CD4-positive, CD25-positive, alpha-beta regulatory T cell (primary cell): ENCODE results near the gene PRF1. TPM values are rescaled to one million over a fixed set of nuclear protein-coding genes. Genes with fewer than 3 reads are reported as not detected.
A peak's percentile ranks its signal among the peaks of the same experiment; 100 is the strongest.

Source experiments
- ATAC-seq, 2 donors: fragments of 150-1000 bp; cut with Tn5 transposase; one replicate each; pipeline ENCODE4 v1.10.0; 2021; ENCODE audit warnings: low read depth in 2 of 2, moderate number of reproducible peaks in 2 of 2, moderate library complexity in 1 of 2
- DNase-seq, 3 donors: peaks; one replicate each; pipeline versions ENCODE4 v3.0.0 to v3.0.0-alpha.2; 2012 to 2022; ENCODE audit warnings: mixed read lengths in 1 of 3
- H3K27ac ChIP-seq: one replicate; pipeline ENCODE4 v1.7.0; 2013; ENCODE audit warnings: mild to moderate bottlenecking, low read length; ENCODE audit not compliant: insufficient read depth, poor library complexity, severe bottlenecking
- H3K27me3 ChIP-seq: one replicate; pipeline ENCODE4 v1.7.0; 2013; ENCODE audit warnings: low read length; ENCODE audit not compliant: control insufficient read depth, insufficient read depth
- H3K36me3 ChIP-seq: one replicate; pipeline ENCODE4 v1.7.0; 2013; ENCODE audit warnings: mild to moderate bottlenecking, low read length, moderate library complexity; ENCODE audit not compliant: control insufficient read depth, insufficient read depth
- H3K4me1 ChIP-seq: 2 replicates; pipeline ENCODE4 v1.7.0; 2013; ENCODE audit warnings: mild to moderate bottlenecking, low read length; ENCODE audit not compliant: insufficient read depth, control insufficient read depth, poor library complexity, severe bottlenecking
- H3K4me3 ChIP-seq: one replicate; pipeline ENCODE4 v1.7.0; 2013; ENCODE audit warnings: low read depth, mild to moderate bottlenecking, low read length, moderate library complexity
- H3K9me3 ChIP-seq, 2 experiments: 1 replicate in 1 of 2; 2 replicates in 1 of 2; pipeline ENCODE4 v1.7.0; 2013; ENCODE audit warnings: low read length in 2 of 2, mild to moderate bottlenecking in 1 of 2, moderate library complexity in 1 of 2; ENCODE audit not compliant: control insufficient read depth in 2 of 2
- H3K27ac Mint-ChIP-seq, 3 donors: one replicate each; pipeline ENCODE4 v1.8.0; 2020 to 2022; ENCODE audit warnings: mild to moderate bottlenecking in 3 of 3, mixed read lengths in 3 of 3, moderate library complexity in 2 of 3
- H3K27me3 Mint-ChIP-seq: one replicate; pipeline ENCODE4 v1.8.0; 2022; ENCODE audit warnings: mild to moderate bottlenecking, mixed read lengths
- H3K36me3 Mint-ChIP-seq: one replicate; pipeline ENCODE4 v1.8.0; 2020; ENCODE audit warnings: mixed read lengths
- H3K4me1 Mint-ChIP-seq, 4 donors: one replicate each; pipeline ENCODE4 v1.8.0; 2020 to 2022; ENCODE audit warnings: mixed read lengths in 4 of 4, mild to moderate bottlenecking in 1 of 4
- H3K4me3 Mint-ChIP-seq, 4 donors: one replicate each; pipeline ENCODE4 v1.8.0; 2020 to 2022; ENCODE audit warnings: mild to moderate bottlenecking in 4 of 4, mixed read lengths in 4 of 4, moderate library complexity in 3 of 4
- H3K9me3 Mint-ChIP-seq, 7 donors: one replicate each; pipeline ENCODE4 v1.8.0; 2020 to 2022; ENCODE audit warnings: mixed read lengths in 7 of 7, mild to moderate bottlenecking in 3 of 7, moderate library complexity in 2 of 7
- polyA plus RNA-seq, 4 donors: library from polyadenylated mRNA; unstranded; fragments of 300-500 nt; fragmentation: Illumina TruSeq; gene quantifications; one replicate each; pipeline ENCODE4 v1.2.3, GENCODE V29; 2021
- total RNA-seq: library from RNA; stranded (reverse); gene quantifications from one replicate; pipeline ENCODE4 v1.2.3, GENCODE V29; 2022

PRF1 gene
- total and polyA plus RNA-seq, 5 donors from 2014 or later = 32.4 to 187 (median 139) TPM

DNA sequence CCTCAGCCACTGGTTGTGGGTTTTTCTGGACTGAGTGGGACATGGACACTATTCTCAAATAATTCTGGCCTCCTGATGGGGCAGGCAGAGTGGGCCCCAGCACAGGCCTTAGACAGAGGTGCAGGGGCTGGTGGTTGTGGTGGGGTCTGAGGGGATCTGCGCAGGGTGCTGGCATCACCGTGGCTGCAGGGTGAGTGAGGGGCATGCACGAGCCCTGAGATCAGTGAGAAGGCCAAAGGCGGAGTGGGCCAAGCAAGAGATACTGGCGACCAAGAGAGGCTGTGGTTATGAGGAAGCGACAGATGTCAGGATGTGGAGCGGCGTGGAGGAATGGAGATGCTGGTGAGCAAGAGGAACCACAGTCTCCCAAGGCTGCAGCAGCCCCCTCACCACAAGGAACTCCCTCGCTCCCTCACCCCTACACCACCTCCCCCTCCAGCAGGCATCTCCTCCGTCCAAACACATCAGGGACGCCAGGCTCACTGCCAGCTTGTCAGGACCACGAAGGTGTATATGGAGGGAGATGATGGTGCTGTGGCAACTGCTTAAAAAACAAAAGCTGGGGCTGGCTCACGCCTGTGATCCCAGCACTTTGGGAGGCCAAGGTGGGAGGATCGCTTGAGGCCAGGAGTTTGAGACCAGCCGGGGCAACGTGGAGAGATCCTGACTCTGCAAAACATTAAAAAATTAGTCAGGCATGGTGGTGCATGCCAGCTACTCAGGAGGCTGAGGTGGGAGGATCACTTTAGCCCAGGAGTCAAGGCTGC lies 9.6 kb downstream of the PRF1 start:
- no peaks in the 10 kb centered on the region for H3K27me3 ChIP-seq
- no peaks in the 10 kb centered on the region for H3K9me3 ChIP-seq
- DNase-seq (no peak), ATAC-seq (no peak)
- no peaks in the 10 kb centered on the region for H3K4me1 ChIP-seq
- H3K4me3 Mint-ChIP-seq = no peak overlapping the region
- H3K4me1 Mint-ChIP-seq = peaks cover 5 to 29% (median 18%) of the 10 kb centered on the region in 4 donors
- H3K36me3 Mint-ChIP-seq = peaks cover 19% of the 10 kb centered on the region
- H3K27me3 Mint-ChIP-seq = peaks cover 4% of the 10 kb centered on the region
- H3K36me3 ChIP-seq = peaks cover 16% of the 10 kb centered on the region
- no peak overlapping the region for H3K4me3 ChIP-seq
- H3K9me3 Mint-ChIP-seq = peaks cover 0 to under 1% (median 0%) of the 10 kb centered on the region in 7 donors
- no peak overlapping the region for H3K27ac ChIP-seq
- H3K27ac Mint-ChIP-seq = peak overlapping the region in 1 of 3 donors; percentile 31

DNA sequence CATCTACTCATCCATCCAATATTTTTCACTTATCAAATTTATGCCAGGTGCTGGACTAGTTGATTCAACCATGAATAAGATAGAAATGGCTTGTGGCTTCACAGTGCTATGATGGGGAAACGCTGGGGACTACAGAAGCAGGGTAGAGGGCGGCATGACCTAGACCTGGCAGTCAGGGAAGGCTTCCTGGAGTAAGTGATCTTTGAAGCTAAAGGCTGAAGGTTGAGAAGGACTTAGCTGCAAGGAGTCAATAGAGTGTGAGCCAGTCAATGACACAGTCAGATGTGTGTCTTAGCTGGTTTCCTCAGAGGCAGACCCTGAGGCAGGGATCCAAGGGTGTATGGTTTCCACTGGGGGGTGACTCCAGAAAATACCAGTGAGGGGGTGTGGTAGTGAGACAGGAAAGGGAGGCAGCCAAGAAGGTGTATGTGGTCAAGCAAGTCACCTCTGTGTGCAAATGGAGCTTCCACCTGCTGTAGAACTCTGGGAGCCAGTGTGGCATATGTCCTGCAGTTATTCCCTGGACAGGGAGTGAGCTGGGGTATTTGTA lies 10.3 kb downstream of the PRF1 start:
- Mint-ChIP-seq H3K27ac (no peak overlapping the region), H3K4me1 (peaks cover 0 to 22% (median 13%) of the 10 kb centered on the region in 4 donors), H3K36me3 (peaks cover 13% of the 10 kb centered on the region), H3K27me3 (peaks cover 6% of the 10 kb centered on the region), H3K9me3 (peaks cover 0 to 1% (median 0%) of the 10 kb centered on the region in 7 donors), H3K4me3 (no peak overlapping the region)
- Histone ChIP-seq H3K27ac (no peak overlapping the region), H3K36me3 (peaks cover 11% of the 10 kb centered on the region), H3K9me3 (no peaks in the 10 kb centered on the region), H3K27me3 (no peaks in the 10 kb centered on the region), H3K4me1 (no peaks in the 10 kb centered on the region), H3K4me3 (no peak overlapping the region)
- DNase-seq (no peak), ATAC-seq (no peak)

DNA sequence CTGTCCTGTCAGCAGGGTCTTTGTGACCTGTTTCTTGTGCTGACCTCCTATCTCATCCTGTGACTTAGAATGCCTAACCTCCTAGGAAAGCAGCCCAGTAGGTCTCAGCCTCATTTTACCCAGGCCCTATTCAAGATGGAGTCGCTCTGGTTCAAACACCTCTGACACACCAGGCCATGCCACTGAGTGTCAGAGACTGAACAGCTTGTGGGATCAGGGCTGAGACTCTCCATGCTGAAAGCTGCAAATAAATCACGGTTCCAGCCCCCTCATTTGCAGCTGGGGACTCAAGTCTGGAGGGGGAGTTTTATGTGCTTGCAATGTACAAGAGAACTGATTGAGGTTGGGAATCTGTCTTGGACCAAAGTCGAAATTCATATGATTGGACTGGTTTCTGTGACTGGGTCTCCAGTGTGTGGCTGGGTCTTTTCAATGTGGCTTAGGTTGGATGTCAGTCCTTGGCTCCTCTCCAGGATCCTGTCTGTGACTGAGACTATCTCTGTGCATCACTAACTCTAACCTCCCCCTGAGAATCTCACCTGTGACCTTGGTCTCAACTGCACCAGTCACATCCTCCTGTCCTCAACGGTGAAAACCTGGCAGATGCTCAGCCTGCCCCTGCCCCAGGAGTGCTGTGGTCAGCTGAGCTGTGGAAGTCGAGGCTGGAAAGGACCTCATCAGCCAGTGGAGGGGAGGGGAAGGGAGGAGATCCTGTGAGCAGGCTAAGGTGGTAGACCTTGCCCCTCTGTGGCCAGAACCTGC lies 11.7 kb downstream of the PRF1 start:
- peaks cover 0 to 10% (median 5%) of the 10 kb centered on the region in 4 donors for H3K4me1 Mint-ChIP-seq
- no peaks in the 10 kb centered on the region for H3K36me3 ChIP-seq
- H3K27ac Mint-ChIP-seq = peak overlapping the region in 1 of 3 donors; percentile 32
- no peak overlapping the region for H3K27ac ChIP-seq
- H3K9me3 ChIP-seq = no peaks in the 10 kb centered on the region
- no peak overlapping the region for H3K4me3 ChIP-seq
- DNase-seq = no peak
- H3K4me3 Mint-ChIP-seq = no peak overlapping the region
- H3K36me3 Mint-ChIP-seq = peaks cover 2% of the 10 kb centered on the region
- ATAC-seq = no peak
- no peaks in the 10 kb centered on the region for H3K4me1 ChIP-seq
- no peaks in the 10 kb centered on the region for H3K27me3 ChIP-seq
- H3K27me3 Mint-ChIP-seq = peaks cover 11% of the 10 kb centered on the region
- H3K9me3 Mint-ChIP-seq = peaks cover 0 to 1% (median 0%) of the 10 kb centered on the region in 7 donors

DNA sequence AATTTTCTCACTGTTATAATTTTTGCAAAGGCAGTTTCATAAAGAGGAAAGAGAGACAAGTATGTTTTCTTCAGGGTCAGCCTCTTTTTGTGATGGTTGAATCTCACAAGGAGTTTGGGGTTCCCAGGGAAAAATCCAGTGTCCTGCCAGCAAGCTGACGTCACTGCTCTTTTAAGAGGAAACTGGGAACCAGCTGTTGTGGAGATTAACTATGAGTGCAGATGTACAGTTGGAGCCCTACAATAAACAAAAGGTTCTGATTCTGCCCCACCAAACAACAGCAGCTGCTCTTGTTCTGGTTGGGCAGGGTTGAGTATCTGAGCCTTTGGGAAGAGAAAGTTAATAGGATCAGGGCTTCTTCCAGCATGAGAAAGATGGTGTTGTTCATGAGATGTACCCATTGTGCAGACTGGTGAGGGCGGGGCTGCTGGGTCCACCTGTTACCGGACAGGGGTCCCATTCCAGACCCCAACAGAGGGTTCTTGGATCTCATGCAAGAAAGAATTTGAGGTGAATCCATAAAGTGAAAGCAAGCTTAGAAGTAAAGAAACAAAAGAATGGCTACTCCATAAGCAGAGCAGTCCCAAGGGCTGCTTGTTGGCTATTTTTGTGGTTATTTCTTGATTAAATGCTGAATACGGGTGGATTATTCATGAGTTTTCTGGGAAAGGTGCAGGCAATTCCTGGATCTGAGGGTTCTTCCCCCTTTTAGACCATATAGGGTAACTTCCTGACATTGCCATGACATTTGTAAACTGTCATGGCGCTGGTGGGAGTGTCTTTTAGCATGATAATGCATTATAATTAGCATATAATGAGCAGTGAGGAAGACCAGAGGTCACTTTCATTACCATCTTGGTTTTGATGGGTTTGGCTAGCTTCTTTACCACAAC lies 12.5 kb downstream of the PRF1 start:
- Mint-ChIP-seq H3K4me3 (no peak overlapping the region), H3K4me1 (peaks cover 0 to 7% (median 3%) of the 10 kb centered on the region in 4 donors), H3K36me3 (no peaks in the 10 kb centered on the region), H3K27ac (no peak overlapping the region), H3K27me3 (peaks cover 11% of the 10 kb centered on the region), H3K9me3 (peaks cover 0 to 1% (median 0%) of the 10 kb centered on the region in 7 donors)
- no peak for ATAC-seq
- Histone ChIP-seq H3K4me1 (no peaks in the 10 kb centered on the region), H3K4me3 (no peak overlapping the region), H3K36me3 (no peaks in the 10 kb centered on the region), H3K9me3 (no peaks in the 10 kb centered on the region), H3K27me3 (no peaks in the 10 kb centered on the region), H3K27ac (no peak overlapping the region)
- no peak for DNase-seq

DNA sequence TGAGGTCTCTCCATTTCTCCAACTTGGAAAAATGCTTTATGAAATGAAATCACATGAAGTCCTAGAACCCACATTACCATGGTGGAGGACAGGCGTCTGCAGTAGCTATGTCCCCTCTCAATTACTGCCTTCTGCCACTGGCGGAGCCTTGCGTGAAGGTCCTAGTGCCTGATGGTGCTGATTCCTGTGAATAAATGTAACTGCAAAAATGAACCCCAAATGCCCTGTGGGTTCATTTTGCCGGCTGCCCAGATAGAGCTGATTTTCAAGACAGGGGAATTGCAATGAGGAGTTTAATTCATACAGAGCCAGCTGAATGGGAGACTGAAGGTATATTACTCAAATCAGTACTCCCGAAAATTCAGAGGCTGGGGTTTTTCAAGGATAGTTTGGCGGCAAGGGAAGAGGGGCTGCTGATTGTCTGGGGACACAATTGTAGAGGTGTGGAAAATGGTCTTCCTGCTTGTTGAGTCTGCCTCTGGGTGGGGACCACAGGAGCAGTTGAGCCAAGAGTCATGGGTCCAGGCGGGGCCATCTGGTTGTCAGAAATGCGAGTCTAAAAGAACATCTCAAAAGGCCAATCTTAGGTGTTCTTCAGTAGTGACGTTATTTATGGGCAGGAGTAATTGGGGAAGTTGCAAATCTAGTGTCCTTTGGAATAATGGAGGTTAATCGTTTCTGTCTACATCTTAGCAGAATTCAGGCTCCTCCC lies 13.5 kb downstream of the PRF1 start:
- Mint-ChIP-seq H3K36me3 (no peaks in the 10 kb centered on the region), H3K4me3 (no peak overlapping the region), H3K9me3 (peaks cover 0 to 1% (median 0%) of the 10 kb centered on the region in 7 donors), H3K27ac (no peak overlapping the region), H3K4me1 (peaks cover 0 to 7% (median under 1%) of the 10 kb centered on the region in 4 donors), H3K27me3 (peaks cover 11% of the 10 kb centered on the region)
- Histone ChIP-seq H3K4me3 (no peak overlapping the region), H3K9me3 (no peaks in the 10 kb centered on the region), H3K27ac (no peak overlapping the region), H3K27me3 (no peaks in the 10 kb centered on the region), H3K4me1 (no peaks in the 10 kb centered on the region), H3K36me3 (no peaks in the 10 kb centered on the region)
- ATAC-seq (no peak), DNase-seq (no peak)

DNA sequence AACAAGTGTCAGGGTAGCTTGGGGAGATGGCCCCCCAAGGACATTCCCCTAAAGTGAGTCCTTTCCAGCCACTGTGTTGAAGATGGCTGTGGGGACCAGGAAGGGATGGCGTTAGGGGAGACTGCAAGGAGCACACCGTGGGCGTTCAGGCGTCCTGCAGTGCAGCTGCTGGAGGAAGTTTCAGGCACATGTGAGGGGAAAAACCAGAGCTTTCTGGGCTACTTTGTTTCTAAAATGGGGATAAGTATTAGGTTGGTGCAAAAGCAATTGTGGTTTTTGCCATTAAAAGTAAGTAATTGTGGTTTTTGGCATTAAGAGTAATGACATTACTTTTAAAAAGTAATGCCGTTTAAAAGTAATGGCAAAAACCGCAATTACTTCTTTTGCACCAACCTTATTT lies 14.3 kb downstream of the PRF1 start:
- no peaks in the 10 kb centered on the region for H3K27me3 ChIP-seq
- H3K36me3 Mint-ChIP-seq = no peaks in the 10 kb centered on the region
- H3K4me3 Mint-ChIP-seq = no peak overlapping the region
- DNase-seq (no peak), ATAC-seq (no peak)
- peaks cover 0 to 7% (median under 1%) of the 10 kb centered on the region in 4 donors for H3K4me1 Mint-ChIP-seq
- no peak overlapping the region for H3K4me3 ChIP-seq
- H3K27ac ChIP-seq = no peak overlapping the region
- peaks cover 0 to 1% (median 0%) of the 10 kb centered on the region in 7 donors for H3K9me3 Mint-ChIP-seq
- no peaks in the 10 kb centered on the region for H3K36me3 ChIP-seq
- H3K4me1 ChIP-seq = no peaks in the 10 kb centered on the region
- no peaks in the 10 kb centered on the region for H3K9me3 ChIP-seq
- peak overlapping the region in 1 of 3 donors; percentile 29 for H3K27ac Mint-ChIP-seq
- H3K27me3 Mint-ChIP-seq = peaks cover 11% of the 10 kb centered on the region
